Measurements from ENCODE around the gene PALM.

PALM gene

DNA sequence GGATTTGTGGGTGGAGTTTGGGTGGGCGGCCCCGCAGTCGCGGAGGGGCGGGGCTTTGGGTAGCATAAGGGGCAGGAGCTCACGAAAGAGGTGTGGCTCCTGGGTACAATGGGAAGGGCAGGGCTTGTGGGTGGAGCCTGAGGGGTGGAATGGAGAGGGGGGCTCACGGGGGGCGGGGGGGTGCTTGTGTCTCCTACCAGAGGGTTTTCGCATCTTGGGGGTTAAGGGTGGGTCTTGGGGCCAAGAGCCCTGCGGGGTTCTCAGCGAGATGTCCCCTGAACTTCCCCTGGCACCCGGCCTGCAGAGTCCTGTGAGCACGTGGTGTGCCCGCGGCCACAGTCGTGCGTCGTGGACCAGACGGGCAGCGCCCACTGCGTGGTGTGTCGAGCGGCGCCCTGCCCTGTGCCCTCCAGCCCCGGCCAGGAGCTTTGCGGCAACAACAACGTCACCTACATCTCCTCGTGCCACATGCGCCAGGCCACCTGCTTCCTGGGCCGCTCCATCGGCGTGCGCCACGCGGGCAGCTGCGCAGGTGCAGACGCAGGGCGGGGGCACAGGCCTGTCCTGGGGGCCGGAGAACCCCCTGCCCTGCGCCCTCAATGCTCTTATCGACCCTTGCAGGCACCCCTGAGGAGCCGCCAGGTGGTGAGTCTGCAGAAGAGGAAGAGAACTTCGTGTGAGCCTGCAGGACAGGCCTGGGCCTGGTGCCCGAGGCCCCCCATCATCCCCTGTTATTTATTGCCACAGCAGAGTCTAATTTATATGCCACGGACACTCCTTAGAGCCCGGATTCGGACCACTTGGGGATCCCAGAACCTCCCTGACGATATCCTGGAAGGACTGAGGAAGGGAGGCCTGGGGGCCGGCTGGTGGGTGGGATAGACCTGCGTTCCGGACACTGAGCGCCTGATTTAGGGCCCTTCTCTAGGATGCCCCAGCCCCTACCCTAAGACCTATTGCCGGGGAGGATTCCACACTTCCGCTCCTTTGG, 27.4 kb upstream of the PALM start:
- peaks cover 7% of the 10 kb centered on the region for H3K9me3 ChIP-seq (ENCODE audit: insufficient read depth, low read depth, low read length)
- H3K79me1 ChIP-seq (ENCODE audit: low read length): peaks cover 17% of the 10 kb centered on the region
- no peak overlapping the region for H4K8ac ChIP-seq (ENCODE audit: low read depth, low read length)
- H4K12ac ChIP-seq (ENCODE audit: low read depth, low read length): no peak overlapping the region
- WGBS (ENCODE audit: extremely low coverage, insufficient coverage, insufficient read length): no CpG with 5 or more reads among the region's 54 CpGs
- DNase-seq: peak; percentile 28 to 41
- no peak overlapping the region for H3K9ac ChIP-seq (ENCODE audit: low read length)
- H2BK5ac ChIP-seq (ENCODE audit: low read depth, low read length, poor library complexity): no peak overlapping the region
- no peak overlapping the region for H3K4me3 ChIP-seq (ENCODE audit: low read depth, low read length)
- peaks cover 10% of the 10 kb centered on the region for H3K79me2 ChIP-seq (ENCODE audit: control insufficient read depth, insufficient read depth, low read length, poor library complexity)
- H2AFZ ChIP-seq (ENCODE audit: insufficient read depth, low read length, poor library complexity): no peak overlapping the region
- H4K91ac ChIP-seq (ENCODE audit: low read depth, low read length): no peak overlapping the region
- no peak overlapping the region for H2BK12ac ChIP-seq (ENCODE audit: low read length)
- H3K14ac ChIP-seq (ENCODE audit: low read length): no peak overlapping the region
- no peak overlapping the region for H3K4me2 ChIP-seq (ENCODE audit: low read length)
- no peaks in the 10 kb centered on the region for H3K36me3 ChIP-seq (ENCODE audit: control insufficient read depth in 1 of 2, insufficient read depth in 2 of 2, low read length in 2 of 2)
- no peak overlapping the region for H2BK120ac ChIP-seq (ENCODE audit: insufficient read depth, low read length, poor library complexity)
- no peak overlapping the region for H3K18ac ChIP-seq (ENCODE audit: low read length)
- H2AK5ac ChIP-seq (ENCODE audit: low read length): peak overlapping the region; percentile 14
- H3K4ac ChIP-seq (ENCODE audit: low read depth, low read length): no peak overlapping the region
- no peak overlapping the region for H3K27ac ChIP-seq (ENCODE audit: low read depth, low read length)
- H3K4me1 ChIP-seq (ENCODE audit: control insufficient read depth in 1 of 2, insufficient read depth in 2 of 2, low read length in 2 of 2): peaks cover 13 to 19% of the 10 kb centered on the region in 2 experiments
- H3K27me3 ChIP-seq (ENCODE audit: insufficient read depth, low read length): no peaks in the 10 kb centered on the region
- H3K23ac ChIP-seq (ENCODE audit: low read length): no peak overlapping the region

DNA sequence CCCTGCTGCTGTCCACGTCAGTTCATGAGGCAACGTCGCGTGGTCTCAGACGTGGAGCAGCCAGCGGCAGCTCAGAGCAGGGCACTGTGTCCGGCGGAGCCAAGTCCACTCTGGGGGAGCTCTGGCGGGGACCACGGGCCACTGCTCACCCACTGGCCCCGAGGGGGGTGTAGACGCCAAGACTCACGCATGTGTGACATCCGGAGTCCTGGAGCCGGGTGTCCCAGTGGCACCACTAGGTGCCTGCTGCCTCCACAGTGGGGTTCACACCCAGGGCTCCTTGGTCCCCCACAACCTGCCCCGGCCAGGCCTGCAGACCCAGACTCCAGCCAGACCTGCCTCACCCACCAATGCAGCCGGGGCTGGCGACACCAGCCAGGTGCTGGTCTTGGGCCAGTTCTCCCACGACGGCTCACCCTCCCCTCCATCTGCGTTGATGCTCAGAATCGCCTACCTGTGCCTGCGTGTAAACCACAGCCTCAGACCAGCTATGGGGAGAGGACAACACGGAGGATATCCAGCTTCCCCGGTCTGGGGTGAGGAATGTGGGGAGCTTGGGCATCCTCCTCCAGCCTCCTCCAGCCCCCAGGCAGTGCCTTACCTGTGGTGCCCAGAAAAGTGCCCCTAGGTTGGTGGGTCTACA, 25.9 kb upstream of the PALM start:
- DNase-seq: peak; percentile 51 to 57
- H4K8ac ChIP-seq (ENCODE audit: low read depth, low read length): no peak overlapping the region
- no peak overlapping the region for H3K9ac ChIP-seq (ENCODE audit: low read length)
- no peak overlapping the region for H3K23ac ChIP-seq (ENCODE audit: low read length)
- H3K9me3 ChIP-seq (ENCODE audit: insufficient read depth, low read depth, low read length): peaks cover 5% of the 10 kb centered on the region
- peaks cover 10% of the 10 kb centered on the region for H3K79me1 ChIP-seq (ENCODE audit: low read length)
- no peak overlapping the region for H3K27ac ChIP-seq (ENCODE audit: low read depth, low read length)
- no peak overlapping the region for H3K18ac ChIP-seq (ENCODE audit: low read length)
- H4K12ac ChIP-seq (ENCODE audit: low read depth, low read length): no peak overlapping the region
- peaks cover 2 to 8% of the 10 kb centered on the region in 2 experiments for H3K4me1 ChIP-seq (ENCODE audit: control insufficient read depth in 1 of 2, insufficient read depth in 2 of 2, low read length in 2 of 2)
- H3K79me2 ChIP-seq (ENCODE audit: control insufficient read depth, insufficient read depth, low read length, poor library complexity): peaks cover 7% of the 10 kb centered on the region
- no peak overlapping the region for H2BK12ac ChIP-seq (ENCODE audit: low read length)
- no peak overlapping the region for H2AK5ac ChIP-seq (ENCODE audit: low read length)
- no peak overlapping the region for H2BK5ac ChIP-seq (ENCODE audit: low read depth, low read length, poor library complexity)
- H3K36me3 ChIP-seq (ENCODE audit: control insufficient read depth in 1 of 2, insufficient read depth in 2 of 2, low read length in 2 of 2): no peaks in the 10 kb centered on the region
- H4K91ac ChIP-seq (ENCODE audit: low read depth, low read length): no peak overlapping the region
- no peak overlapping the region for H3K4me2 ChIP-seq (ENCODE audit: low read length)
- H3K4ac ChIP-seq (ENCODE audit: low read depth, low read length): no peak overlapping the region
- H3K27me3 ChIP-seq (ENCODE audit: insufficient read depth, low read length): no peaks in the 10 kb centered on the region
- no peak overlapping the region for H3K4me3 ChIP-seq (ENCODE audit: low read depth, low read length)
- WGBS (ENCODE audit: extremely low coverage, insufficient coverage, insufficient read length): no CpG with 5 or more reads among the region's 25 CpGs
- H3K14ac ChIP-seq (ENCODE audit: low read length): no peak overlapping the region
- H2BK120ac ChIP-seq (ENCODE audit: insufficient read depth, low read length, poor library complexity): no peak overlapping the region
- no peak overlapping the region for H2AFZ ChIP-seq (ENCODE audit: insufficient read depth, low read length, poor library complexity)

DNA sequence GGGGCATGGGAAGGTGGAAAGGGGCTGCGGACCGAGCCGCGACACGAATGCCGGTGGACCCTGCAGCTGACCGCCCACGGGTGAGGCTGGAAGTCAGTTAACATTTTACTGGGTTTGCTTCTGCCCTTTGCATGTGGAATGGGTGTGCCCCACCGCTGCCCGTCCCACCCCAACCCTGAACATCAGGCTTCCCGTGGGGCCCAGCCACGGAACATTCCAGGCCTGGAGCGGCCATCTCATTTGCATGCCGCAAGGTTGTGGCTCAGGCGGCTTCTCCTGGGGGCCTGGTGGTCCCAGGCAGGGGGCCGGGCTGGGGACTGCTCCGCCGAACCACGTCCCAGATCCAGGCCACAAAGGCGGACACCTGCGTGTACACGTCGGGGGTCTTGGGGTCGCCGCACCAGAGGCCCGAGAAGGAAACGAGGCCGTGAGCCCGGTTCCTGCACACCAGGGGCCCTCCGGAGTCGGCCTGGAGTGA, 23.2 kb upstream of the PALM start:
- Histone ChIP-seq H3K79me2 (ENCODE audit: control insufficient read depth, insufficient read depth, low read length, poor library complexity) (no peaks in the 10 kb centered on the region), H3K18ac (ENCODE audit: low read length) (no peak overlapping the region), H3K79me1 (ENCODE audit: low read length) (no peaks in the 10 kb centered on the region), H3K27me3 (ENCODE audit: insufficient read depth, low read length) (no peaks in the 10 kb centered on the region), H3K4ac (ENCODE audit: low read depth, low read length) (no peak overlapping the region), H4K12ac (ENCODE audit: low read depth, low read length) (no peak overlapping the region), H2BK5ac (ENCODE audit: low read depth, low read length, poor library complexity) (no peak overlapping the region), H2AFZ (ENCODE audit: insufficient read depth, low read length, poor library complexity) (no peak overlapping the region), H3K36me3 (ENCODE audit: control insufficient read depth in 1 of 2, insufficient read depth in 2 of 2, low read length in 2 of 2) (no peaks in the 10 kb centered on the region), H2AK5ac (ENCODE audit: low read length) (no peak overlapping the region), H3K14ac (ENCODE audit: low read length) (no peak overlapping the region), H2BK12ac (ENCODE audit: low read length) (no peak overlapping the region), H3K9me3 (ENCODE audit: insufficient read depth, low read depth, low read length) (peaks cover 5% of the 10 kb centered on the region), H2BK120ac (ENCODE audit: insufficient read depth, low read length, poor library complexity) (no peak overlapping the region), H3K9ac (ENCODE audit: low read length) (no peak overlapping the region), H3K4me2 (ENCODE audit: low read length) (no peak overlapping the region), H4K91ac (ENCODE audit: low read depth, low read length) (no peak overlapping the region), H3K27ac (ENCODE audit: low read depth, low read length) (no peak overlapping the region), H3K4me1 (ENCODE audit: control insufficient read depth in 1 of 2, insufficient read depth in 2 of 2, low read length in 2 of 2) (no peaks in the 10 kb centered on the region), H3K23ac (ENCODE audit: low read length) (no peak overlapping the region), H4K8ac (ENCODE audit: low read depth, low read length) (no peak overlapping the region), H3K4me3 (ENCODE audit: low read depth, low read length) (peak overlapping the region; percentile 25)
- WGBS (ENCODE audit: extremely low coverage, insufficient coverage, insufficient read length): no CpG with 5 or more reads among the region's 31 CpGs
- DNase-seq: peak in 1 of 2 donors; percentile 45

DNA sequence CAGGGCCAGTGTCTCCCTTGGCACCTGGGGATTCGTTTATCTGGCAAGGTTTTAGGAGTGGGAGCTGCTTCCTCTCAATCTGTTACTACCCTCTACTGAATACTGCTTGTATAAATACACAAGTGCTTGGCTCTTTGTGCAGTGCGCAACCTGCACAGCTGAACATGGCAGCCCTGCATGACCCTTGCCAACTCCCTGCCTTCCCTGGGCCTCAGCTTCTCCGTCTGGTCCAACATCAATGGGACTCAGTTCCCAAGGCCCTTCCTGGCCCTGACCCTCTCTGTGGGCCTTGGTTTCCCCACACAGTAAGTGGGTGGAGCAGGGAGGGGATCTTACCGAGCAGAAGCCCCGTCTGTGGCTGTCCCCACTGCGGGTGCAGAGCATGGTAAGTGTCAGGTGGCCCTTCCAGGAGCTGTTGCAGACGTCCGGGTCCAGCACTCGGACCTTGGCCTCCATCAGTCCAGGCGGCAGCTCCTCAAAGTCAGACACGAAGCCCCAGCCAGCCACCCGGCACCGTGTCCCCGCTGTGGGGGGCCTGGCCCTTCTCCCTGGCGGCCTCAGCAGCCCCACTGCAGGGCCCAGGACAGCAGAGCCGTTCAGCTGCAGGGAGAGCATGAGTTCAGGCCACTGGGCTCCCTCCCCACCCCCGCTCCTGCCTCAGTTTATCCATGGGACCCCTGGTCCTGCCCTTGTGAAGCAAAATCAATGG, 22.0 kb upstream of the PALM start:
- Histone ChIP-seq H3K79me2 (ENCODE audit: control insufficient read depth, insufficient read depth, low read length, poor library complexity) (no peaks in the 10 kb centered on the region), H4K12ac (ENCODE audit: low read depth, low read length) (no peak overlapping the region)
- WGBS (ENCODE audit: extremely low coverage, insufficient coverage, insufficient read length): no CpG with 5 or more reads among the region's 17 CpGs

More for the DNA sequence above, 22.0 kb upstream of the PALM start:
- Histone ChIP-seq H3K79me1 (ENCODE audit: low read length) (no peaks in the 10 kb centered on the region), H3K18ac (ENCODE audit: low read length) (no peak overlapping the region), H2BK5ac (ENCODE audit: low read depth, low read length, poor library complexity) (no peak overlapping the region), H4K8ac (ENCODE audit: low read depth, low read length) (no peak overlapping the region), H2BK12ac (ENCODE audit: low read length) (no peak overlapping the region), H3K14ac (ENCODE audit: low read length) (no peak overlapping the region), H2AFZ (ENCODE audit: insufficient read depth, low read length, poor library complexity) (no peak overlapping the region), H3K27me3 (ENCODE audit: insufficient read depth, low read length) (no peaks in the 10 kb centered on the region), H3K4ac (ENCODE audit: low read depth, low read length) (no peak overlapping the region), H3K9ac (ENCODE audit: low read length) (no peak overlapping the region), H3K4me1 (ENCODE audit: control insufficient read depth in 1 of 2, insufficient read depth in 2 of 2, low read length in 2 of 2) (peaks cover 0 to 3% of the 10 kb centered on the region in 2 experiments), H3K9me3 (ENCODE audit: insufficient read depth, low read depth, low read length) (peaks cover 3% of the 10 kb centered on the region), H3K27ac (ENCODE audit: low read depth, low read length) (no peak overlapping the region), H3K36me3 (ENCODE audit: control insufficient read depth in 1 of 2, insufficient read depth in 2 of 2, low read length in 2 of 2) (no peaks in the 10 kb centered on the region), H2AK5ac (ENCODE audit: low read length) (no peak overlapping the region), H3K4me3 (ENCODE audit: low read depth, low read length) (no peak overlapping the region), H4K91ac (ENCODE audit: low read depth, low read length) (no peak overlapping the region), H3K4me2 (ENCODE audit: low read length) (no peak overlapping the region), H2BK120ac (ENCODE audit: insufficient read depth, low read length, poor library complexity) (no peak overlapping the region), H3K23ac (ENCODE audit: low read length) (no peak overlapping the region)
- DNase-seq: no peak
